ENCODE measurements around the gene GNAL.

The GNAL gene

GRCh38 chr18:11775436-11776174, 86.5 kb downstream of the GNAL start:
- no peak for DNase-seq

GRCh38 chr18:11780042-11780441, 91.0 kb downstream of the GNAL start:
- DNase-seq: no peak

- no peak for DNase-seq
Measured at GRCh38 chr18:11783716-11784331, 94.8 kb downstream of the GNAL start.

GRCh38 chr18:11784674-11785304, 95.7 kb downstream of the GNAL start:
- DNase-seq: no peak

- DNase-seq: no peak
Measured at GRCh38 chr18:11785444-11786055, 96.5 kb downstream of the GNAL start.

GRCh38 chr18:11789716-11790510, 100.8 kb downstream of the GNAL start:
- no peak for DNase-seq

GRCh38 chr18:11791131-11791530, 102.1 kb downstream of the GNAL start:
- DNase-seq: no peak

GRCh38 chr18:11792632-11793031, 103.6 kb downstream of the GNAL start:
- no peak for DNase-seq

- DNase-seq: no peak
Measured at GRCh38 chr18:11794195-11794594, 105.1 kb downstream of the GNAL start.

- no peak for DNase-seq
Measured at GRCh38 chr18:11795916-11796315, 106.9 kb downstream of the GNAL start.

GRCh38 chr18:11798271-11798670, 109.2 kb downstream of the GNAL start:
- DNase-seq: no peak

GRCh38 chr18:11799066-11799465, 110.0 kb downstream of the GNAL start:
- DNase-seq: no peak

- no peak for DNase-seq
Measured at GRCh38 chr18:11800566-11801334, 111.7 kb downstream of the GNAL start.

- no peak for DNase-seq
Measured at GRCh38 chr18:11801573-11801972, 112.5 kb downstream of the GNAL start.

GRCh38 chr18:11802158-11802557, 113.1 kb downstream of the GNAL start:
- DNase-seq: no peak

- DNase-seq: no peak
Measured at GRCh38 chr18:11802586-11802985, 113.5 kb downstream of the GNAL start.

GRCh38 chr18:11807233-11807632, 118.2 kb downstream of the GNAL start:
- DNase-seq: peak; percentile 52

- DNase-seq: peak; percentile 75
Measured at GRCh38 chr18:11808001-11808855, 119.2 kb downstream of the GNAL start.

- no peak for DNase-seq
Measured at GRCh38 chr18:11809895-11810294, 120.8 kb downstream of the GNAL start.

- no peak for DNase-seq
Measured at GRCh38 chr18:11810379-11810778, 121.3 kb downstream of the GNAL start.

GRCh38 chr18:11811009-11811408, 121.9 kb downstream of the GNAL start:
- DNase-seq: no peak

All from fibroblast of skin of right biceps (primary cell).